Effector memory CD4-positive, alpha-beta T cell (primary cell): ENCODE results near the gene NXN.
"Not testable (repeated sequence)": the region's sequence is repeated elsewhere in the genome, so short reads cannot be mapped to it uniquely, and the experiment has no call there.

Experiments
- DNase-seq, 3 donors: peaks; one replicate each; pipeline ENCODE4 v3.0.0-alpha.2; 2020
- H3K27ac ChIP-seq: 2 replicates; pipeline ENCODE4 v1.7.0; 2013; ENCODE audit warnings: mild to moderate bottlenecking, low read length, moderate library complexity; ENCODE audit not compliant: insufficient read depth, poor library complexity, severe bottlenecking
- H3K27me3 ChIP-seq: replicated peaks from 2 replicates; pipeline ENCODE4 v1.7.0; 2013; ENCODE audit warnings: mild to moderate bottlenecking, low read length; ENCODE audit not compliant: insufficient read depth, control insufficient read depth, poor library complexity, severe bottlenecking
- H3K36me3 ChIP-seq: 2 replicates; pipeline ENCODE4 v1.7.0; 2013; ENCODE audit warnings: mild to moderate bottlenecking, low read length, moderate library complexity; ENCODE audit not compliant: control insufficient read depth, insufficient read depth
- H3K4me1 ChIP-seq: 2 replicates; pipeline ENCODE4 v1.7.0; 2013; ENCODE audit warnings: low read length, mild to moderate bottlenecking; ENCODE audit not compliant: control insufficient read depth, insufficient read depth, poor library complexity, severe bottlenecking
- H3K4me3 ChIP-seq: 2 replicates; pipeline ENCODE4 v1.7.0; 2013; ENCODE audit warnings: low read length, low read depth, mild to moderate bottlenecking; ENCODE audit not compliant: insufficient read depth, poor library complexity, severe bottlenecking
- H3K9me3 ChIP-seq: 2 replicates; pipeline ENCODE4 v1.7.0; 2013; ENCODE audit warnings: mild to moderate bottlenecking, low read length, moderate library complexity; ENCODE audit not compliant: control insufficient read depth

NXN gene

DNA sequence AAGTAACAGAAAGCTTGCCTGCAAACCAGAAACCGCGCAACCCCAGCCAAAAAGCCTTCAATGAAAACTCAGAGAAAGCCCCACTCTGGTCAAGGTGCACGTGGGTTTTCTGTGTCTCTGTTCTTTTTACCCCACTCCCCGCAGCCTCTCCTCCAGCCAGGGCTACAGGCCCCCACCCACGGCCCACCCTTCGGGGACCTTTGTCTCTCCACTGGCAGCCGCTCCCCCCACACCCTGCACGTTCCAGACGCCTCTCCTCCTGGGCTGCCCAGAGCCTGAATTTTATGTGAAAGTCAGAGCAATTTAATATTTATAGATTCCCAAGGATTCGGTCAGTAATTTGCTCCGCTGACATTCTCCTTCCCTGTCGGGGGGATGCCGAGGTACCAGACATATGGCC, 173.2 kb downstream of the NXN start:
- Histone ChIP-seq H3K4me3 (no peak overlapping the region), H3K27ac (no peak overlapping the region), H3K9me3 (no peaks in the 10 kb centered on the region), H3K36me3 (no peaks in the 10 kb centered on the region), H3K27me3 (no peaks in the 10 kb centered on the region), H3K4me1 (no peaks in the 10 kb centered on the region)
- DNase-seq, result no peak

DNA sequence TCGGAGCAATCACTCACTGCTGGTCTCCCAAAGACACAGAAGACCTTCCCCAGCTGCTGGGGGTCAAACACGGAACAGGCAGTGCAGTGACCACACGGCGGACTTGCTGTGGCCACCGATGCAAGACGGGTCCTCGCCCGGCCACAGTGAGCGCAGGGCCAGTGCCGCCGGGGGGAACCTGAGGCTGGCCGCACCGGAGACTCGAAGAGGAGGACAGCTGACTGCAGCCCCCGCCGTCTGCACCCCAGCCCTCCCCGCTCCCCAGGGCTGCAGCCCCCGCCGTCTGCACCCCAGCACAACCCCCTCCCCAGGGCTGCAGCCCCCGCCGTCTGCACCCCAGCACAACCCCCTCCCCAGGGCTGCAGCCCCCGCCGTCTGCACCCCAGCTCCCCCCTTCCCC, 173.7 kb downstream of the NXN start:
- not testable (repeated sequence) for H3K9me3 ChIP-seq, H3K36me3 ChIP-seq, H3K27ac ChIP-seq, H3K27me3 ChIP-seq, DNase-seq, H3K4me1 ChIP-seq, H3K4me3 ChIP-seq

DNA sequence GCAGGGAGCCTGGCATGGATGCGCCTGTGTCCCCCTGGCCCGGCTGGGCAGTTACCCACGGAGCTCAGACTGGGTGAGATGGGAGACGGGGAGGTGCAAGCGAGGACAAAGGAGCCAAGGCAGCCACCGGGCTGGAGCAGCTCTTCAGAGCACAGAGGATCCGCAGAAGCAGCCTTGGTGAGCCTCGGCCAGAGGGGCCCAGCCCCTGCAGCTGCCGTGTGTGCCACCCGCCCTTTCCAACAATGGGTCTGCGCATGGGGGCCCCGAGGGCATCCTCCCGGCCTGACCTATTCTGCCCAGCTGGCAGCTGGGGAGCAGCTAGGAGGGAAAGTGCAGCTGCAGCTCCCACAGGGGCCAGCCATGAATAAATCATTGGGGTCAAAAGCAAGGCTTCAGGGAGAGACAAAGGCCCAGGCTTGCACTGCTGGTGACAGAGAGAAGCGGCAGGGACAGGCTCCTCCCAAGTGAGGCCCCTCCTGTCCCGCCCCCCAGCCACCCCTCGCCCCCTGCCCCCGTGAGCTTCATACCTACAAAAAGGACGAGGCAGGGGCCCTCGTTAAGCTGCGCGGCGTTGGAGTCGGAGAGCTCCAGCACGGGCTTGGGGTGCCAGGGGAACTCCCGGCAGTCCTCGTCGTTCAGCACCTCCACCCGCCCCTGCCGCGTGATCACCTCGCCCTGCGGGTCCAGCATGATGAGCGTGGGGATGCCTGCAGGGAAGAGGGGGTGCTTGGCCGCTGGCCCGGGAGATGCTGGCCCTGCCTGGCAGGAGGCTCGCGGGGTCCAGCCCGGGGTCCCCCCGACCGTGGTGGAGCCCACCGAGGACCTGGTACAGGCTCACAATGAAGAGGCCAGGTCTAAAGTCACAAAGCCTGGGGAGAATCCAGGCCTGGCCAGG, 174.8 kb downstream of the NXN start:
- H3K9me3 ChIP-seq, result no peaks in the 10 kb centered on the region
- no peak overlapping the region for H3K4me3 ChIP-seq
- H3K4me1 ChIP-seq, result no peaks in the 10 kb centered on the region
- no peaks in the 10 kb centered on the region for H3K36me3 ChIP-seq
- no peak for DNase-seq
- no peaks in the 10 kb centered on the region for H3K27me3 ChIP-seq
- no peak overlapping the region for H3K27ac ChIP-seq

DNA sequence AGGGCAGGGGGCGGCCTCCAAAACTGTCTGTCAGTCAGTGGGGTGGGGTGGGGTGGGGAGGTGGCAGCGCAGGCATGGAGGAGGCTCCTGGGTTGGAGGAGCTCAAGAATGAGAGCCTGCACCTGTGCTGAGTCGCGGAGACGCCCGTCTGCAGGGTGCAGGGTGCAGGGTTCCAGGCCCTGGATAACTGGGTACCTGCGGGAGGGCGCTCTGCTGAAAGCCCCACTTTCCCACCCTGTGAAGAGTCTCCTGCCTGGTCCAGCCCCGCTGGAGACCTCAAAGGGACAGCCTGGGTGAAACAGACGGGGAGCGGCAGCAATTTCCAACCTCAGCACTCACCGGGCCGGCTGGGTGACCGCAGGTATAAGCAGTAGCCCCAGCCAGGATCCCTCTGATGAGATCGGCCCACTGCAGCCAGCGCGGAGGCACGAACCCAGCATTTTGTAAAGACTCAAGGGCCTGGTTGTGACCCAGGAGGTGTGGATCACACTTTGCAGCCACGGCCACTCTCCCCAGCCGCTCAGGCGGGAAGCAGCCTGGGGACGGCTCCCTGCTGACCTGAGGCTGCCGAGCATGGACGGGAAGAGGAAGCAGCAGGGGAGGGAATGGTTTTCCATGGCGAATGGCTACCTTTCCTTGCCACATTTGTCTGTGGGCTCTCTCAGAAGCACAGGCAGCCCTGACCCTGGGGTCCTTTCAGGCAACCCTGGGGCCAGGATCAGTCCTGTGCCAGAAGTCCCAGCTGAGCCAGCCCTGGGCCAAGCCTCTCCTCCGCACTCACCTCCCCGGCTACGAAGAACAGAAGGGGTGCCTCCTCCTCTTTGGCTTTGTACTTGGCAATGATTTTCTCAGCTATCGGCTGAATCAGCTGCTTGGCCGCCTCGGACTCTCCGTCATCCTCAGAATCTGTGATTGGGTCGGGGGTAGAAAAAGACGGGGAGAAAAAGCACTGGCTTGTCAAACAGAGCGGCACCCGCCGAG, 176.4 kb downstream of the NXN start:
- no peaks in the 10 kb centered on the region for H3K9me3 ChIP-seq
- H3K27ac ChIP-seq, result no peak overlapping the region
- H3K27me3 ChIP-seq, result no peaks in the 10 kb centered on the region
- H3K36me3 ChIP-seq, result no peaks in the 10 kb centered on the region
- H3K4me3 ChIP-seq, result no peak overlapping the region
- no peaks in the 10 kb centered on the region for H3K4me1 ChIP-seq
- no peak for DNase-seq

DNA sequence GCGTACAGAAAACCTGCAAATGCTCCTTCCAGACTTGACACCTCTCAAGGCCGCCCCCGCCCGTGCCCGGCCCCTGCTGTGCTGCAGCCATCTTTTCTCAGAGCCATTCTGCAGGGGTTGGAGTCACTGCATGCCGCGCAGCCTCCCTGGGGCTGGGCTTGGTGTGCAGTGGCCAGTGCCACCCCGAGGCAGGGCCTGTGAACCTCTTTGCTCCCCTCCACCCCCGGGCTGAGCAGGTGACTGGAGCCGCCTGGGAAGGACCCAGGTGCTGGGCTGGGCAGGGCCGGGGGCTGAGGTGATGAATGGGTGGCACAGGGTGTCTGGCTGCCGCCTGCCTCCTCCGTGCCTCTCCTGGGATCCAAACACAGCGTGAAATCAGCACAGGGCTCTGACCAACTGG, 177.1 kb downstream of the NXN start:
- Histone ChIP-seq H3K27me3 (no peaks in the 10 kb centered on the region), H3K9me3 (no peaks in the 10 kb centered on the region), H3K4me1 (no peaks in the 10 kb centered on the region), H3K27ac (no peak overlapping the region), H3K36me3 (no peaks in the 10 kb centered on the region), H3K4me3 (no peak overlapping the region)
- DNase-seq, result no peak

DNA sequence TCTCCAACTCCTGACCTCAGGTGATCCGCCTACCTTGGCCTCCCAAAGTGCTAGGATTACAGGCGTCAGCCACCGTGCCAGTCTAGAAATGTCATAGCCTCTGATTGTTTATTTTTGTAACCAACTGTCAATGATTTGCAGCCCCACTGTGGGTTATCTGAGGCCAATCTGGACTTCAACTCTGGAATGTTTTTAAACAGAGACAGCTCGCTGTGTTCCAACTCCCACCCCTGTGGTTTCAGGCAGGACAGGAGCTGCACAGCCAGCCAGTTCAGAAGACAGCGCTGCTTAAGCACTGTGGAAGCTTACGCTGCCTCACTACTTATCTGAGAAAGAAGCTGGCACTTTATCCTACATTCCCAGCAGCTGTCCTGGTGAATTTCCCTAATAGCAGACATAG, 177.9 kb downstream of the NXN start:
- H3K4me3 ChIP-seq, result no peak overlapping the region
- no peak overlapping the region for H3K27ac ChIP-seq
- H3K27me3 ChIP-seq, result no peaks in the 10 kb centered on the region
- H3K9me3 ChIP-seq, result no peaks in the 10 kb centered on the region
- H3K36me3 ChIP-seq, result no peaks in the 10 kb centered on the region
- no peaks in the 10 kb centered on the region for H3K4me1 ChIP-seq
- DNase-seq, result no peak

DNA sequence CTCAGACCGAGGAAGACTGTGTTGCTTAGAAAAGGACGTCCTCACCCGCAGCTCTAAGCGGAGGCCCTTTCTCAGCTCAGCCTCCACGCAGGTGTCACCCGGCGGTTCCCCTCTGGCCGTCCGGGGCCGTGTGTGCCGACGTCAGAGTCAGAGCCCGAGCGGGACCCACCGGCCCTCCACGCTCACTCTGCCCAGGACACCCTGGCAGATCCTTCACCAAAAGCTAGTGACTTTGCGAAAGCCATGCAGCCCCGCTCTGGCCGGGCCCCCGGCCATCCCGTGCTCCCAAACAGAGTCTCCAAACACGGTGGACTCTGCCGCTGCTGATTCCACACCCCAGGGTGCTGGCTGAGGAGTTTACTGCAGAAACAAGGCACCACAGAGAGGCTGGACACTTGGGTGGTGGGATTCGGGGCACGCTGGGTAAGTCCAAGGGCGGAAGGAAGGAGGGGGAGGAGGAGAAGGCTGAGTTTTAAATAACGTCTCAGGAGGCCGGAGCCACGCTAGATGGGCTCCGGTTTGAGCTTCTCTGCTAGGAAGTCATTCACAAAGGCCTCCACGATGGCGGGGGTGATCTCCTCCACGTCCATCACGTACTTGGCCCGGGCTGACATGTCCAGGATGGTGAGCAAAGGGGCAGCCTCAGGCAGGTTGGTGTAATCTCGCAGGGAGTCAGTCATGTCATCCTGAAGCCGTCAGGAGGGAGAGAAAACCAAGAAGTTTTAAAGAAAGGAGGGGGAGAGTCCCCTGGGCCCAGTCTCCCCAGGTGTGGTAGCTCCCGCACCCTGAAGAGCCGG, 178.9 kb downstream of the NXN start:
- Histone ChIP-seq H3K9me3 (no peaks in the 10 kb centered on the region), H3K27ac (no peak overlapping the region), H3K4me1 (no peaks in the 10 kb centered on the region), H3K4me3 (no peak overlapping the region), H3K27me3 (no peaks in the 10 kb centered on the region), H3K36me3 (no peaks in the 10 kb centered on the region)
- no peak for DNase-seq

DNA sequence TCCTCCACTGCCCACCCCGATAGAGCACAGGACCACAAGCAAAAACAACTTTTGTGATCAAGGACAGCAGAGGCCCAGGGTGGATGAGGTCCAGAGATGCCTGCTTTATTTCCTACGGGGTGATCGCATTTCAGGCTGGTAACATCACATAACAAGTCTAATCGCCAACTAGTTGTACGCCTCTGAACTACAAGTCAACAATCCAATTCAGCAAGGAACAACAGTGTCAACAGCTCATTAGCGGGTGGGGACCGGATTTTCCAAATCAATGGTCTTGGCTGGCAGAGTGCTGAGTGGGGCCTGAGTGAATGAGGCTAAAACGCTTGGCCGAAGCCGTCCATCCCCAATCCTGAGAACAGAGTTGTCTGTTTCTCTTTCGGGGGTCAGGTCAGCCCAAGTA, 180.3 kb downstream of the NXN start:
- no peak for DNase-seq
- H3K27ac ChIP-seq, result no peak overlapping the region
- H3K4me1 ChIP-seq, result no peaks in the 10 kb centered on the region
- no peaks in the 10 kb centered on the region for H3K27me3 ChIP-seq
- no peaks in the 10 kb centered on the region for H3K36me3 ChIP-seq
- no peaks in the 10 kb centered on the region for H3K9me3 ChIP-seq
- H3K4me3 ChIP-seq, result no peak overlapping the region

DNA sequence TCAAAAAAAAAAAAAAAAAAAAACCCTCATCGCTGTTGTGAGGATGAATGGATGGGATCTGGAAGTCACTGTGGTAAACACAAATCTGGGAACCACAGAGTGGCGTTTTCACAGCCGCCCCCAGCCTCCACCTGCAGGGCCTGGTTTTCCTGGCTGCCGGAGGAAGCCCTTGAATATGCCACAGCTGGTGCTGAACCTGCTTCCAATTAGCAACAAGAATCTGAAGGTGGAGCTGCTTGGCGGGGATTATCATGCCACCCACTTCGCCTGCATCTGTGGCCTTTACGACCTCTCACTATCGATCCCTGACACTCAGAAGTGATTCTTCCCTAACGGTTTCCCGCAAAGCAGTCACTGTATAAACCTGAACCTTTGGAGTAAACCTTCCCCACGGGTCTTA, 181.3 kb downstream of the NXN start:
- H3K36me3 ChIP-seq, result no peaks in the 10 kb centered on the region
- no peaks in the 10 kb centered on the region for H3K4me1 ChIP-seq
- no peak for DNase-seq
- H3K9me3 ChIP-seq, result no peaks in the 10 kb centered on the region
- no peak overlapping the region for H3K27ac ChIP-seq
- H3K4me3 ChIP-seq, result no peak overlapping the region
- H3K27me3 ChIP-seq, result no peaks in the 10 kb centered on the region
